Measurements from ENCODE around the gene PHLDA3.
"Not testable (repeated sequence)": the region's sequence is repeated elsewhere in the genome, so short reads cannot be mapped to it uniquely, and the experiment has no call there.

Gene PHLDA3

GRCh38 chr1:201503397-201504176, 34.6 kb upstream of the PHLDA3 start:
- DNase-seq (ENCODE audit: low spot score) = no peak

- no peak for DNase-seq (ENCODE audit: low spot score)
Measured at GRCh38 chr1:201502511-201502857, 33.5 kb upstream of the PHLDA3 start.

- DNase-seq (ENCODE audit: low spot score) = no peak
Measured at GRCh38 chr1:201501812-201502510, 33.0 kb upstream of the PHLDA3 start.

DNA sequence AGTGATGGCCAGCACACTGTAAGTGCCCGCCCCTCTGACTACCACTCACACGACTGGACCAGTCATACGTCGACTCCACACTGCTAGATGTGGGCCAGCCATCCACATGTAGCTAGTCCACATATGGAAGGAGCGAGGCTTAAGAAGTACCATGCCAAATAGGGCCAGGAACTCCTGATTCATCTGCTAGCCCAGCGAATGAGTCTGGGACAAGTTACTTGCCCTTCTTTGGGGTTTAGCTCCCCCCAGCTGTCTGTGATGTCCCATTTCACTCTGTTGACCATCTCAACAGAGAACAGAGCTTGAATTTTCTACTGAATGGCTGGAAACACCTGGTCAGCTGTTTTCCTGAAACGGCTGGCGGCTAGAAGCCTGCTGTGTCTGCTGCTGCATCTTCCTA, 32.2 kb upstream of the PHLDA3 start:
- no peak for DNase-seq (ENCODE audit: low spot score)

DNA sequence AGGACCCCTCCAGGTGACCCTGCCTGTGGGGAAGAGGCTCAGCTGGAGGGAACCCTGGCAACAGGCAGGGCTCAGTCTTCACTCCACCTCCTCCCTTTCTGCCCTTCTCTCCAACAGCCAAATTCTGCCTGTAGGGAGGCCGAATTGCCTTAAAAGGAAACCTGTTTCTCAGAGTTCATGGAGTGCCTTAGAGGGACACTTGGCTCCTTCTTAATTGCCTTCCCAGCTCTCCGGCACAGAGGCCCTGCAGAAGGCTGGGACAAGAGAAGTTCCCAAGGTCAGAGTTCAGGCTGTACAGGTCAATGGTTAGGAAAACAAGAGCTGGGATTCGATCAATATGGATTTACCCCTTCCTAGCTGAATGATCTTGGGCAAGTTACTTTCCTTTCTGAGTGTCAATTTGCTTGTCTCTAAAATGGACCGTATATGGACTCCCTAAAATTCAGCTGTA, 31.7 kb upstream of the PHLDA3 start:
- no peak for DNase-seq (ENCODE audit: low spot score)

- DNase-seq (ENCODE audit: low spot score) = no peak
Measured at GRCh38 chr1:201499795-201500669, 31.0 kb upstream of the PHLDA3 start.

GRCh38 chr1:201499191-201499590, 30.2 kb upstream of the PHLDA3 start:
- DNase-seq (ENCODE audit: low spot score) = no peak

- no peak for DNase-seq (ENCODE audit: low spot score)
Measured at GRCh38 chr1:201498621-201499020, 29.6 kb upstream of the PHLDA3 start.

DNA sequence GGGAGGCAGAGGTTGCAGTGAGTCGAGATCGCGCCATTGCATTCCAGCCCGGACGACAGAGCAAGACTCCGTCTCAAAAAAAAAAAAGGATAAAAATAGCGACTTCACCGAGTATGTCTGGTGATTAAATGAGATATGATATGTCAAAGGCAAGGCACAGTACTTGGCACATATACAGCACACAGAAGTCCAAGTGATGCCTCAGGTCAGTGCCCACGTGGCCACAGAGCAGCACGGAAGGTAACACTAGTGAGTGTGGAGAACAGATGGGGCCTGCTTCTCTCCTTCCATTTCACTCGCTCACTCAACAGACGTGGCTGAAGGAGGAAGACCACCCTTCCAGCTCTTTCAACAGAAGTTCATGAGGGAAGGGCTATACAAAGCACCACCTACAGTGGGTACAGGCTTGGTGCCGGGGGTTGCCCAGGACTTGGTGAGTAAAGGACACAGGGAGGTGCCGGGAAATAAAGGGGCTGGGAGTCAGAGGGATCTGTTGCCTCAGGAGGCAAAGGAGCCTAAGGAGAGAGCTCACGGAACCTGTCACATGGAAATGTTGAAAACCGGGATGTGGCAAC, 29.0 kb upstream of the PHLDA3 start:
- DNase-seq (ENCODE audit: low spot score) = no peak

DNA sequence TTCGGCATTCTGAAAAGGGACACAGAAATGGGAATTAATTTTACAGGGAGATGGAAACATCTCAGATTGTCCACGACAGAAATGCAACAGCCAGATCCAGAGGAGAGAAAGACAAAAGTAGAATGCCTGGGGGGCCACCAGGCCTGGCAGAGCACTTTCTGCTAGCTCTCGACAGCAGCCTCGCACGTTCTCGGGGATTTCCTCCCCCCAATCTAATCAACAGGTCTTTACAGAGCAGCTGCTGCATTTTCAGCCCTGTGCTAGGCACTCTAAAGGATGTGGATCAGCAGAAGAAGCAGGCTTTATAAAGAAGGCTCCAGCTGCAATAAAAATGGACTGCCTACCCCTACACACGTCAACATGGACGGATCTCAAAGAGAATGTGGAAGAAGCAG, 27.3 kb upstream of the PHLDA3 start:
- DNase-seq (ENCODE audit: low spot score) = no peak

DNA sequence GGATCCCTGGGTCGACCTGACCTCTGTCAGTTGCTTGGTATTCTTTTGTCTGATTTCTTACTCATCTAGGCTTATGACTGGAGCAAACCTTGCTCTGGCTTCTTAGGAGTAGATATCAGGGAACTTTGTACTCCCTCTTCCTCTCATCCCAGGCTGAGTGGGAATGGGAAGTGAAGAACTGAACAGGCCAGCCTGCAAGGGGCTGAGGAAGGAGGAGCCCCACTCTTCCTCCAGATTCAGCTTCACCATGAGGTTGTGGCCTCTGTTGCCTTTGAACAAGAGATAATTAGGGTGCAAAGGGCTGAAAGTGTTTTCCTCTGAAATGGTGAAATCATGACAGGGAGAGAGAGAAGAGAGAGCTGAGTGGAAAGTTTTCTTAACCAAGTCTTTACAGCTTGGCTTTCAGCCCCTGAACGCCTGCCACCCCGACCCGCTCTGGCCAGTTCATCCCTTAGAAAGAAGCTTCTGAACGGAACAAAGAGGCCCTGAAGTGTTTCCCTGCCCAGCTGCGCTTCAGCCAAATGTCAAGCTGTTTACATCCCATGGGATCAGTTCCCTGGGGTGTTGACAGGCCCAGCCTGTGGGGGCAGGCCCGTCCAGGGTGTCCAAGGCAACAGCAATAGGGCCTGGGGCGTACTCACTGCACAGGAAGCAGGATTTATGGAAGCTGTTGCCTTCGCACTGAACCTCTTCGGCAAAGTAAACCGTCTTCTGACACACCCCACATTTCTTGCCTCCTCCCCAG, 26.7 kb upstream of the PHLDA3 start:
- no peak for DNase-seq (ENCODE audit: low spot score)

GRCh38 chr1:201493757-201494617, 25.0 kb upstream of the PHLDA3 start:
- no peak for DNase-seq (ENCODE audit: low spot score)

DNA sequence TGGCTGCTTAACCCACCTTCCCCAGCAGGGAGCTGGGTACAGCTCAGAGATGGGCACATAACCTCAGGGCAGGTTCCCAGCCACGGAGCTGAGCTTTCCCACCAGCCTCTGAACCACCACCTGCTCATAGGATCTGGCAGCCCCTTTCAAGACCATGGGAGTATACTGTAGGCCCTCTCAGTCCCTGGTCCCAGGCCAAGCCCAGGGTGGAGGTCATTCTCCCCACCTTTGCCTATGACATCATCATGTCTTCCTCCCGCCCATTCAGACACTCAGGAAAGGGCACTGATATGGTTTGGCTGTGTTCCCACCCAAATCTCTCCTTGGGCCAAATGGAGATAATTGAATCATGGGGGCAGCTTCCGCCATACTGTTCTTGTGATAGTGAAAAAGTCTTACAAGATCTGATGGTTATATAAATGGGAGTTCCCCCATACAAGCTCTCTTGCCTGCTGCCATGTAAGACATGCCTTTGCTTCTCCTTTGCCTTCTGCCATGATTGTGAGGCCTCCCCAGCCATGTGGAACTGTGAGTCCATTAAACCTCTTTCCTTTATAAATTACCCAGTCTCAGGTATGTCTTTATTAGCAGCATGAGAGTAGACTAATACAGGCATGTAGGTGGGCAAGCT, 24.2 kb upstream of the PHLDA3 start:
- not testable (repeated sequence) for DNase-seq (ENCODE audit: low spot score)

DNA sequence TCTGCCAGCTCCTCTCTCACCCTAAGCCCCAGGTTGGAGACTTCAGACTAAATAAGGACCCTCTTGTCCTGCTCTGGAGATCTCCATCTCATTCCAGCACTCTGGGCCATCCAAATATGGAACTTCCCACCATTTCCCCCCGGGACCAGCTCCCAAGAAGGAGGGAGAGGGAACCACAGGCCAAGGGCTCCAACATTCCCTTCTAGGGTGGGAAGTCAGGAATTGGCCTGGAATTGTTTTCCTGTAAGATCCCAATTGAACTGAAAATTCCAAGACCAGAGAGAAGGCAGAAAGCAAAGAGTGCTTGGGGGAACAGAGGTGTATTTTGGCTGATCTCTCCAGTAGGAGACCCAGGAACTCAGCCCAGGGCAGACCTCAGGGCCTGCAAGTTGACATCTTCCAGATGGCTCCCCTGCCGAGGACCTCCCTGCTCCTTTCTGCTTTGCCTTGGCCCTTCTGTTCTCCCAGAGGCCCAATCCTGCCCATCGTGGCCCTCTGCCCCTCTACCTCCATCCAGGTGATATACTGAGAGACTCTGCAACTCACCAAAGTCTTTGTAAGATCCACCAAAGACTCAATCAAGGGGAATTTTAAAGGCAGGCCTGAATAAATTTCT, 23.0 kb upstream of the PHLDA3 start:
- DNase-seq (ENCODE audit: low spot score) = no peak

DNA sequence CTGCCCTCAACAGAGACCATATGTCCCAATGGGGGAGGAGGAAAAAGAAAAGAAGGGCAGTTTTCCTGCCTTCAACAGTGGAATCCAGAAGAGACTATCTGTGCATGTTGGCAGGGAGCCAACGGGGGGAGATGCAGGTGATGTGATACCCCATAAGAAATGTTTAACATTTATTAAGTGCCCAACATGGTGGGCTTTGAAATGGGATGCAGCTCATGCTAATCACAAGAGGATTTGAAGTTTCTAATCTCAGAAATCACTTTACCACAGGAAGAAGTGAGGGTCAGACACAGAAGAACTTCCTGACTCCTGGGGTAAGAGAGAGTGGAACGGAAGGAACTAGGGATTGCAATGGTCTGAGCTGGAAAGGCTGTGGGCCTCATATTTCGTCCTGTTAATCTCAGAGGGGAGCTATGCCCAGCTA, 21.7 kb upstream of the PHLDA3 start:
- no peak for DNase-seq (ENCODE audit: low spot score)

GRCh38 chr1:201489643-201490261, 20.8 kb upstream of the PHLDA3 start:
- no peak for DNase-seq (ENCODE audit: low spot score)

- no peak for DNase-seq (ENCODE audit: low spot score)
Measured at GRCh38 chr1:201488830-201489589, 20.0 kb upstream of the PHLDA3 start.

- DNase-seq (ENCODE audit: low spot score) = no peak
Measured at GRCh38 chr1:201487742-201488141, 18.8 kb upstream of the PHLDA3 start.
